Esophagus muscularis mucosa (tissue), 3 donors: Measurements from ENCODE around the gene EGFL8.

Source experiments
- POLR2A ChIP-seq: fragments of 450-650 bp; IDR thresholded peaks from one replicate; pipeline ENCODE4 v1.6.1; 2017; ENCODE audit warnings: antibody characterized with exemption, moderate library complexity, mild to moderate bottlenecking, low read depth
- POLR2AphosphoS5 ChIP-seq, 2 donors: sonication (generic); formaldehyde crosslinking; IDR thresholded peaks; one replicate each; pipeline ENCODE4 v1.6.1; 2017; ENCODE audit warnings: antibody characterized with exemption in 2 of 2
- TF ChIP-seq, protein P1 (sequence below), 3 experiments: fragments of 200-600 bp in 2 of 3; fragments of 450-650 bp in 1 of 3; sonication (generic) in 2 of 3; IDR thresholded peaks; one replicate each; pipeline ENCODE4 v1.5.1; 2017 to 2019; ENCODE audit warnings: antibody characterized with exemption in 3 of 3, mild to moderate bottlenecking in 2 of 3, moderate library complexity in 1 of 3

DNA sequence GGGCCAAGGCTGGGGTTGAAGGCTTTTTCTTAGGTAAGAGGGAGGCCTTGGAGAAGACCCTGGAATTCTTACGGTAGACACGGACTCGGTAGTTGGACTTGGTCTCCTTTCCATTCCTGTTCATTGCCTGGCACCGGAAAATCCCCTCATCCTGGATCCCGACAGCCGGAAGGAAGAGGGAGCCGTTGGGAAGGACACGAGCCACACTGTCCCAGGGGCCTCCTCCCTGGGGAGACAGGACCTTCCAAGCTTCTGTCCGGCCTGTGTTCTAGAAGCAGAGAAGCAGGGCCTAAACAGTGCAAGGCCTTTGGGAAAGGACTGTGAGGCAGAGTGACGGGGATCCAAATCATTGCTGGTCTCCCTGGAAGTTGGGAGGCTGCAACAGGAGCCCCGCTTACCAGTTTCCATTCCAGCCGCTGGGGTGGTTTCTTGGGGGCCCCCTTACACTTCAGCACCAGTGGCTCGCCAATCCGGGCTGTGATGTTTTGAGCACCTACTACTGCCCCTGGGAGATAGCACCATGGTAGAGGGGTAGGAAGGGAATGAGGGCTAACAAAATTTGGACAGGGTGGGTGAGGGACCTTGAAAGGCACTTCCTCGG lies 19.2 kb downstream of the EGFL8 start:
- TF ChIP-seq POLR2AphosphoS5 (IDR thresholded peaks at IDR 0.05) (no peak), POLR2A (no peak)
- TF ChIP-seq, protein P1, sequence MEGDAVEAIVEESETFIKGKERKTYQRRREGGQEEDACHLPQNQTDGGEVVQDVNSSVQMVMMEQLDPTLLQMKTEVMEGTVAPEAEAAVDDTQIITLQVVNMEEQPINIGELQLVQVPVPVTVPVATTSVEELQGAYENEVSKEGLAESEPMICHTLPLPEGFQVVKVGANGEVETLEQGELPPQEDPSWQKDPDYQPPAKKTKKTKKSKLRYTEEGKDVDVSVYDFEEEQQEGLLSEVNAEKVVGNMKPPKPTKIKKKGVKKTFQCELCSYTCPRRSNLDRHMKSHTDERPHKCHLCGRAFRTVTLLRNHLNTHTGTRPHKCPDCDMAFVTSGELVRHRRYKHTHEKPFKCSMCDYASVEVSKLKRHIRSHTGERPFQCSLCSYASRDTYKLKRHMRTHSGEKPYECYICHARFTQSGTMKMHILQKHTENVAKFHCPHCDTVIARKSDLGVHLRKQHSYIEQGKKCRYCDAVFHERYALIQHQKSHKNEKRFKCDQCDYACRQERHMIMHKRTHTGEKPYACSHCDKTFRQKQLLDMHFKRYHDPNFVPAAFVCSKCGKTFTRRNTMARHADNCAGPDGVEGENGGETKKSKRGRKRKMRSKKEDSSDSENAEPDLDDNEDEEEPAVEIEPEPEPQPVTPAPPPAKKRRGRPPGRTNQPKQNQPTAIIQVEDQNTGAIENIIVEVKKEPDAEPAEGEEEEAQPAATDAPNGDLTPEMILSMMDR (IDR thresholded peaks at IDR 0.05): no peak
